Esophagus muscularis mucosa (tissue), 4 donors: ENCODE data around the gene MAT1A. TPM values are rescaled to one million over a fixed set of nuclear protein-coding genes. Genes with fewer than 3 reads are reported as not detected.

Experiments
- DNase-seq: peaks from one replicate; pipeline ENCODE4 v3.0.0-alpha.2; 2017; ENCODE audit errors: extremely low spot score
- H3K27ac ChIP-seq, 4 donors: fragments of 200-600 bp; sonication (generic); replicated peaks in 1 of 4; 1 replicate in 3 of 4; 2 replicates in 1 of 4; pipeline ENCODE4 v1.5.1; 2016 to 2019; ENCODE audit warnings: mild to moderate bottlenecking in 1 of 4
- H3K27me3 ChIP-seq, 4 donors: fragments of 200-600 bp; sonication (generic); one replicate each; pipeline versions ENCODE4 v1.5.1 to v1.6.0; 2016 to 2019
- H3K36me3 ChIP-seq, 4 donors: fragments of 200-600 bp; sonication (generic); one replicate each; pipeline ENCODE4 v1.5.1; 2016 to 2019
- H3K4me1 ChIP-seq, 4 donors: fragments of 200-600 bp; sonication (generic); one replicate each; pipeline ENCODE4 v1.5.1; 2016 to 2019
- H3K4me3 ChIP-seq, 4 donors: fragments of 200-600 bp; sonication (generic); 1 replicate in 2 of 4; 2 replicates in 2 of 4; pipeline ENCODE4 v1.5.1; 2016 to 2019; ENCODE audit warnings: mild to moderate bottlenecking in 4 of 4, moderate library complexity in 1 of 4
- H3K9me3 ChIP-seq, 4 donors: fragments of 200-600 bp; sonication (generic); 1 replicate in 3 of 4; 2 replicates in 1 of 4; pipeline ENCODE4 v1.5.1; 2016 to 2019
- EP300 ChIP-seq: sonication (generic); formaldehyde crosslinking; IDR thresholded peaks from one replicate; pipeline ENCODE4 v1.6.1; 2017; ENCODE audit warnings: antibody characterized with exemption
- POLR2A ChIP-seq: fragments of 450-650 bp; IDR thresholded peaks from one replicate; pipeline ENCODE4 v1.6.1; 2017; ENCODE audit warnings: antibody characterized with exemption, moderate library complexity, mild to moderate bottlenecking, low read depth
- POLR2AphosphoS5 ChIP-seq, 2 donors: sonication (generic); formaldehyde crosslinking; IDR thresholded peaks; one replicate each; pipeline ENCODE4 v1.6.1; 2017; ENCODE audit warnings: antibody characterized with exemption in 2 of 2
- WGBS: methylation state at CpG from one replicate; pipeline ENCODE4 v1.1.5; 2018; 5-methylcytosine and 5-hydroxymethylcytosine counted together
- intact Hi-C: fragments of 100-400 bp; cut with DNase I; formaldehyde crosslinking; loops from one replicate; pipeline ENCODE4 v1.15.1; 2023
- total RNA-seq, 4 donors: library from RNA; depleted of rRNA; stranded (reverse); fragments of >200 nt; gene quantifications; one replicate each; pipeline versions ENCODE4 v1.1.0 to v1.2.1, GENCODE V29; 2016
- TF ChIP-seq, protein P1 (sequence below), 3 experiments: fragments of 200-600 bp in 2 of 3; fragments of 450-650 bp in 1 of 3; sonication (generic) in 2 of 3; IDR thresholded peaks; one replicate each; pipeline ENCODE4 v1.5.1; 2017 to 2019; ENCODE audit warnings: antibody characterized with exemption in 3 of 3, mild to moderate bottlenecking in 2 of 3, moderate library complexity in 1 of 3

MAT1A gene
- total RNA-seq, 4 donors from 2014 or later = not detected

DNA sequence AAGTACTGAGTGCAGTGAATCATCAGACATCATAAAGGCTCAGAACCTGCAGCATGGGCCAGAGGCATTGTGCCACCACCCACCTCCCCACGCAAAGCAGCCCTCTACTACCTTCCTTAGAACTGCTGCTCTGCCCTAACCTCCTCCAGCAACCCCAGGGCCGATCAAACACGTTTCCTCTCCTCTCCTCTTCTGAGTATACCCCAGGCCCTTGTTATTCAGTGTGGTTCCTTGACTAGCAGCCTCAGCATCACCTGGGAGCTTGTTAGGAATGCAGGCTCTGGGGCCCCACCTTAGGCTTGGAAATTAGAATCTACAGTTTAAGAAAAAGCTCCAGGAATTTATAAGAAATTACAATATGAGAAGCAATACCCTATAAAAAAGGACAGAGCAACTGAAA is 33.9 kb upstream of the MAT1A start:
- 61% methylated on average over 3 of the region's 3 CpGs for WGBS
- TF ChIP-seq POLR2AphosphoS5 (IDR thresholded peaks at IDR 0.05) = no peak
- no peak for TF ChIP-seq EP300
- TF ChIP-seq, protein P1, sequence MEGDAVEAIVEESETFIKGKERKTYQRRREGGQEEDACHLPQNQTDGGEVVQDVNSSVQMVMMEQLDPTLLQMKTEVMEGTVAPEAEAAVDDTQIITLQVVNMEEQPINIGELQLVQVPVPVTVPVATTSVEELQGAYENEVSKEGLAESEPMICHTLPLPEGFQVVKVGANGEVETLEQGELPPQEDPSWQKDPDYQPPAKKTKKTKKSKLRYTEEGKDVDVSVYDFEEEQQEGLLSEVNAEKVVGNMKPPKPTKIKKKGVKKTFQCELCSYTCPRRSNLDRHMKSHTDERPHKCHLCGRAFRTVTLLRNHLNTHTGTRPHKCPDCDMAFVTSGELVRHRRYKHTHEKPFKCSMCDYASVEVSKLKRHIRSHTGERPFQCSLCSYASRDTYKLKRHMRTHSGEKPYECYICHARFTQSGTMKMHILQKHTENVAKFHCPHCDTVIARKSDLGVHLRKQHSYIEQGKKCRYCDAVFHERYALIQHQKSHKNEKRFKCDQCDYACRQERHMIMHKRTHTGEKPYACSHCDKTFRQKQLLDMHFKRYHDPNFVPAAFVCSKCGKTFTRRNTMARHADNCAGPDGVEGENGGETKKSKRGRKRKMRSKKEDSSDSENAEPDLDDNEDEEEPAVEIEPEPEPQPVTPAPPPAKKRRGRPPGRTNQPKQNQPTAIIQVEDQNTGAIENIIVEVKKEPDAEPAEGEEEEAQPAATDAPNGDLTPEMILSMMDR (IDR thresholded peaks at IDR 0.05) = no peak
- TF ChIP-seq POLR2A = no peak
- Histone ChIP-seq H3K36me3 (no peaks in the 10 kb centered on the region), H3K27me3 (peaks cover 0 to 5% (median 0%) of the 10 kb centered on the region in 4 donors), H3K27ac (no peak overlapping the region), H3K4me1 (no peaks in the 10 kb centered on the region), H3K9me3 (no peaks in the 10 kb centered on the region), H3K4me3 (no peak overlapping the region)
- intact Hi-C loops = no loop called here
- DNase-seq = no peak

DNA sequence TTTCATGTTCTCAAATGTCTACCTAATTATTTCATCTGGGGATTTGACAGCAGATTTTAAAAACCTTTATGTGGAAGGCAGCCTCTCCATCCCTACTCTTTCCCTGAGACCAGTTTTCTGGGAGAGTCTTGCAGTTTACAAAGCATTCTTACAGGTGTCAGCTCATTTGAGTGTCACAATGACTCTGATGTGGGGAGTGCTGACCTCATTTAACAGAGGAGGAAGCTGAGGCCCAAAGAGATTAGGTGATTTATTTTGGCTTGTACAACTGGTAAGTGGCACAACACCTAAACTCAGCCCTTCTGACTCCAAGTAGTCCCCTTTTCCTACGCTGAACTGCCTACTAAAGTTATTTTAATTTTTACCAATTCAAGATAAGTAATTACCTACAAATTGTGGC is 33.3 kb upstream of the MAT1A start:
- Histone ChIP-seq H3K27me3 (peaks cover 0 to 4% (median 0%) of the 10 kb centered on the region in 4 donors), H3K4me1 (no peaks in the 10 kb centered on the region), H3K27ac (no peak overlapping the region), H3K36me3 (no peaks in the 10 kb centered on the region), H3K4me3 (no peak overlapping the region), H3K9me3 (no peaks in the 10 kb centered on the region)
- intact Hi-C loops = no loop called here
- DNase-seq = no peak
- TF ChIP-seq POLR2AphosphoS5 (IDR thresholded peaks at IDR 0.05) (no peak), POLR2A (no peak), EP300 (no peak)
- TF ChIP-seq, protein P1 (IDR thresholded peaks at IDR 0.05) = no peak
- WGBS = 84% methylated on average over 1 of the region's 1 CpG

DNA sequence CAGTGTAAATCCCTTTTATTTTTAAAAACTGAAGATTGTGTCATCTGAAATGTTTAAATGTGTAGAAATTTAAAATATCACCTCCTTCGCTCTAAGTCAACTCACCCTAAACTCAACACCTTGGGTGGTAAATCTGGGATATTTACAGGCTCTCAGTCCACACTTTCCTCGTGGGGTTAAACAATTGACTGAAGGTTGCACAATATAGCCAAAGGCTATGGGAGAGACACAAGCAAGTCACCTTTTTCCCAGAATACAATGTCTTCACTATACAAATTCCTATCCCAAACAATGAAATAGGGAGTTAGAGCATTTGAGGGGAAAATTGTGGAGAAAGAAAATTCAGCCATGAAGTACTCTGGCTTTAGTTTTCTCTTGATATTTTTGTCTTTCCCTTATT is 32.7 kb upstream of the MAT1A start:
- intact Hi-C loops = no loop called here
- TF ChIP-seq, protein P1 (IDR thresholded peaks at IDR 0.05) = no peak
- TF ChIP-seq POLR2AphosphoS5 (IDR thresholded peaks at IDR 0.05) (no peak), EP300 (no peak), POLR2A (no peak)
- H3K4me3 ChIP-seq = no peak overlapping the region
- H3K4me1 ChIP-seq = no peaks in the 10 kb centered on the region
- no peak overlapping the region for H3K27ac ChIP-seq
- no peak for DNase-seq
- peaks cover 0 to 4% (median 0%) of the 10 kb centered on the region in 4 donors for H3K27me3 ChIP-seq
- no peaks in the 10 kb centered on the region for H3K9me3 ChIP-seq
- no peaks in the 10 kb centered on the region for H3K36me3 ChIP-seq
- 92% methylated on average over 2 of the region's 2 CpGs for WGBS

DNA sequence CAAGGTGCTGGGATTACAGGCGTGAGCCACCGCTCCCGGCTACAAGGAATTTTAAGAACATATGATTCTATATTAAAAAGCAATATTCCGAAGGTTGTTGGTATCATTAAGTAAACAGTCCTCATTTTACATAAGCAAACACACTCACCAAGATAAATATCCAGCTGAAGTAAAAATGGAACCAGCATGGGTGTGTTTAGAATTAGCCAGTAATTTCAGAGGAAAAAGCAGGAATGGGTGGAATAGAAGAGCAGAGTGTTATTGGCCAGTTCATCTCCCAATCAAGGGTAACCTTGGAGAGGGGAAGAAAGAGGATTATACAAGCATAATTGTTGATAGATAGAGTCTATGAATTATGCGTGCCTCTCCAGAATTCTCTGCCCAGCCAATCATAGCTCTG is 31.7 kb upstream of the MAT1A start:
- 79% methylated on average over 5 of the region's 5 CpGs for WGBS
- intact Hi-C loops = no loop called here
- Histone ChIP-seq H3K27me3 (peaks cover 0 to 4% (median 0%) of the 10 kb centered on the region in 4 donors), H3K9me3 (no peaks in the 10 kb centered on the region), H3K4me3 (no peak overlapping the region), H3K36me3 (no peaks in the 10 kb centered on the region), H3K27ac (no peak overlapping the region), H3K4me1 (no peaks in the 10 kb centered on the region)
- DNase-seq = no peak
- TF ChIP-seq, protein P1 (IDR thresholded peaks at IDR 0.05) = no peak
- TF ChIP-seq POLR2AphosphoS5 (IDR thresholded peaks at IDR 0.05) = no peak
- TF ChIP-seq POLR2A = no peak
- no peak for TF ChIP-seq EP300

DNA sequence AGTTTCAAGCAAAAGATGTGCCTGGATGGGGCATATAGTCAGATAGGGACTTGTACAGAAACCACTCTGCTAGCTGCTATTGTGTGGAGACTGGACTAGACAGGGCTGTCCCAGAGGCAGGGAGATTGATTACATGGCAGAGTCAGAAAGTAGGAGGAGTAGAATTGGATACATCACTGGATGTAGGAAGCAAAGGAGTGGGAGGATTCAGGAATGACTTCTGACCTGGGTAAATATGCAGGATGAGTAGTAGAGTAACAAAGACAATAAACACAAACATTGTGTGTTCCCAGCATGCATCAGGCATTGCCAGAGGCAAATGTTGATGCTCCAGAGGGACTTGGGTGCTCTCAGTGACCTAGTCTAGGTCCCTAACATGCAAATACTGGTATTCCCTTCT is 30.9 kb upstream of the MAT1A start:
- no peak for DNase-seq
- H3K27me3 ChIP-seq = peaks cover 0 to 4% (median 0%) of the 10 kb centered on the region in 4 donors
- no peaks in the 10 kb centered on the region for H3K9me3 ChIP-seq
- H3K4me3 ChIP-seq = no peak overlapping the region
- no peaks in the 10 kb centered on the region for H3K4me1 ChIP-seq
- no peaks in the 10 kb centered on the region for H3K36me3 ChIP-seq
- intact Hi-C loops = no loop called here
- TF ChIP-seq EP300 (no peak), POLR2A (no peak), POLR2AphosphoS5 (IDR thresholded peaks at IDR 0.05) (no peak)
- TF ChIP-seq, protein P1 (IDR thresholded peaks at IDR 0.05) = no peak
- no peak overlapping the region for H3K27ac ChIP-seq
